Jurkat, Clone E6-1 (cell line): ENCODE measurements around the gene GANC.

Source experiments
- DNase-seq: peaks from one replicate; pipeline ENCODE4 v3.0.0-alpha.2; 2011; ENCODE audit warnings: low read depth, low spot score
- H3K4me3 ChIP-seq: 2 replicates; pipeline ENCODE4 v1.5.1; 2011; ENCODE audit warnings: mild to moderate bottlenecking, low read length, control low read depth, moderate library complexity

Gene GANC

DNA sequence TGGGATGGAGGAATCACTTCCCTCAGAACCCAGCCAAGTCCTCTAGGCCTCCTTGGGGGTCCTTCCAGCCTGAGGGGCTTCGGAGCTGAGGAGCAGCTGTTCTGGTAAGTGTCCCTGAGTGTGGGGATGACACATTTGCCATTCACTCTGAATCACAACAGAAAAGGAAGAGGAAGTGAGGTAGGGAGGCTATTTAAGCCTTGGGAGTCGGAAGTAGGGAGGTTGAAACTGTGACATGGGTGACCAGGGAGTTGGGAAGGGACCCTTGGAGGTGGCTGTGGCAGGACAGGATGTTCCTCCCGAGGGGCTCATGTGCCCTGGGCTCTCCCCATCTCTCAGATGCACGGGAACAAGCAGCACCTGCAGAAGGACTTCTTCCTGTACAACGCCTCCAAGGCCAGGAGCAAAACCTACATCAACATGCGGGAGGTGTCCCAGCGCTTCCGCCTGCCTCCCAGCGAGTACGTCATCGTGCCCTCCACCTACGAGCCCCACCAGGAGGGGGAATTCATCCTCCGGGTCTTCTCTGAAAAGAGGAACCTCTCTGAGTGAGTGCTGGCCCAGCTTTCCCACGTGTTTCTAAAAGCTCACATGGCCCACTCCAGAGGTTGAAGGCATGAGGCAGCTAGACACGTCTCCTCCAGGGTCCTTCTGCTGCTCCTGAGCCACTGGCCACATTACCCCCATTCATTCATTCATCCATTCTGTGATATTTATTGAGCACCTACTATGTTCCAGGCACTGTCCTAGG lies 129.6 kb downstream of the GANC start:
- DNase-seq = no peak
- H3K4me3 ChIP-seq = no peak overlapping the region

DNA sequence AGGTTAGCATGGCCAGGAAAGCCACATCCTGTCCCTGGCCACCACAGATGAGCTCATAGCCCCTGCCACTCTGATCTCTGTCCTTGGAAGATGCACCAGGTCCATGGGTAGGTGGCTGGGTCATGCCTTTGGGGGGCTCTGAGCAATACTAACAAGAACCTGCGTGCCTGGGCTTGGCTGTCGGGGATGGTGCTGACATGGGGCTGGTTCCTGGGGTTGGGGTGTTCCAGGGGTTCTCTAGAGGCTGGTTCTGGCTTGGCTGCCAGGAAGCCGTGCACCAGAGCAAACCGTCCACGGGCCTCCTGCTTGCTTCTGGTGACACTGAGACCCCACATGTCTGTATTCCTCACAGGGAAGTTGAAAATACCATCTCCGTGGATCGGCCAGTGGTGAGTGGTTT lies 130.4 kb downstream of the GANC start:
- DNase-seq = no peak
- H3K4me3 ChIP-seq = no peak overlapping the region

- DNase-seq = no peak
- no peak overlapping the region for H3K4me3 ChIP-seq
These were observed 131.6 kb downstream of the GANC start for GRCh38 chr15:42404461-42405235.

DNA sequence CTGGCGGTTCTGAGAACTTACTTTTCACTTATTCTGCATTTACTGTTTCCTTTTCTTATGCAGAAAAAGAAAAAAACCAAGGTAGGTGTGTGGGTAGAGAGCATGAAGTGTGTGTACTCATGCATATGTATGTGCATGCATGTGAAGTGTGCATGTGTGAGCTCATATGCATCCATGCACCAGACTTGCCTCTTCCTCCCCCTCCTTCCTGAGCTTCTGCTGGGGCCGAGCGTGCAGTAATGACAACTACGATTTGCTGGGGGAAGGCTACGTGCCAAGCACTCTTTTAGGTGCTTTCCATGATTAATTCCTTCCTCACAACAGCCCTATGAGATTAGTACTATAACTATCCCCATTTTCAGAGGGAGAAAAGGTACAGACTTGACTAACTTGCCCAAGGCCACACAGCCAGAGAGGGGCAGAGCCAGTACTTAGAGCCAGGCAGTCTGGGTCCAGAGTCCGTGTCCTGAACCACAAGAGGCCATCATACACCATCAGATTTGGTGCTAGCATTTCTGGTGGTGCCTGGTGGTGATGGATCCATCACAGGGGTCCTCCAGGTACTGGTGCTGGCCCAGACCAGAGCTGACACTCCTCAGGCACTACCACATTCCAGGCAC lies 133.0 kb downstream of the GANC start:
- H3K4me3 ChIP-seq = no peak overlapping the region
- DNase-seq = no peak
